ENCODE data around the gene MMP12. TPM values are rescaled to one million over a fixed set of nuclear protein-coding genes. Genes with fewer than 3 reads are reported as not detected.

MMP12 gene
- total RNA-seq, 2 donors from 2014 or later: 3.5 to 10.9 TPM

DNA sequence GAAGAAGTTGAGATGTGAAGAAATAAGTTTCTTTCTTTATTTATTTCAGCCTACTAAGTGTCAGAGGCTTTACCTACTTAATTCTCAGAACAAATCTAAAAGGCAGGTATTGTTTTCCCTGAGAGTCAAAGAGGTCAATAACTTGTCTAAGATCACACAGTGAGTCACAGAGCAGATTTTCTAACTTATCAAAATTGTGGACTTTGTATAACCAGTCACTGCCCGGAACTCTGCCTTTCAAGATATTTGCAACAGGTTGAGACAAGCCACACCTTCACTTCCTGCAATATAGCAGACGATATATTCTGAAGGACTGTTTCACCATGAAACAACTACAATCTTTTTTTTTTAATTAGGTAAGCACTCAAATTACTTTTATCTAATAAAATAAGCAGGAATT lies 20.8 kb downstream of the MMP12 start:
- intact Hi-C loops (cut with DNase I, micrococcal nuclease): no loop called here
- ATAC-seq (peak; percentile 88), DNase-seq (no peak)

DNA sequence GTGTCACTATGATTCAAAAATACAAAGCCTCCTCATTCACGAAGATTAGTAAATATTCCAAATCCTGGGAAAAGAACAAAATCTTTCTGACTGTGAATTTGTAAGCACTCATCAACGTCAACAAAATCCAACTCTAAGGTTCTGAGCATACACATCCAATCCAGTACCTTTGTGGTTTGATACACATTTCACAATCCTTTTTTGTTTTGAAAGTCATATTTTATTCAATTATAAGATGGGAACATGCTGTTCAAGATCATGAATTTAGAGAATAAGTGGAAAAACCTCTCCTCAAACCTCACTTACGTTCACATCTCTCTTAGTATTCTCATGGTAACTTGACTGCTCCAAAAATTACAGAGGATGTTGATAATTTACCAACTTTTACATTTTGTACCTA lies 21.7 kb downstream of the MMP12 start:
- no peak for DNase-seq
- intact Hi-C loops (cut with DNase I, micrococcal nuclease): no loop called here
- ATAC-seq: no peak

DNA sequence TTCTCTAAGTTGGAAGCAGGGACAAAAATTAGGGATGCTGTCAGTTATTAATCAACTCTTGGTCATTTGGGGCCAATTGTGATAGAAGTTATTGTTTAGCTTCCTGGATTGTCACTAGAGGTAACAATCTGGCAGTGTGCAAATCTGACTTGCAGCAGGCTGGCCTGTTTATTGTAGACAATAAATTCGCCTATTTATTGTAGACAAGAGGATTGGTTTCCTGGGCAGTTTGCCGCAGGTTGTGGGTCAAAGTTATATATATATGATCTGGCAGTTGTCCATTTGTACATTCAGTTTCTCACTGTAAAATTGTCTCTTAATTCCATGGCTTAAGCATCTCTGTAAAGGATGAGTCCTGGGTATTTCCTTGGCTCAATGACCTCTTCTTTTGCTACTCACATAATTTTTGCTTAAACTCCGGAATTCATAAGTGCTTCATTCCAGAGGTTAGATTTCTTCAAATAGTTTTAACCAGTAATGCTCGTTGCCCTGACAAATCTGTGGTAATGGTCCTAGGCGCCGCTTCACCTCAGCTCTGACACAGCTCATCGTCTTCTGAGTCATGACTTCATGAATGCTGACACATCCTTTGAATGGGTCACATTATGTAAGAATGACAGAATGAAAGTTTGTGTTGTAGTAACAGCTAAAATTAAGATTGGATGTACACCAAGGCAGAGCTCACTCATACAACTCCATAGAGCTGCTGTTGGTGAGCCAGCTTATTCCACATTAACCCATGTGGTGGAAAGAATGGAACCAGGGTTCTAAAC lies 23.6 kb downstream of the MMP12 start:
- intact Hi-C loops (cut with DNase I, micrococcal nuclease): no loop called here
- DNase-seq (peak; percentile 26 to 40), ATAC-seq (peak; percentile 91)

DNA sequence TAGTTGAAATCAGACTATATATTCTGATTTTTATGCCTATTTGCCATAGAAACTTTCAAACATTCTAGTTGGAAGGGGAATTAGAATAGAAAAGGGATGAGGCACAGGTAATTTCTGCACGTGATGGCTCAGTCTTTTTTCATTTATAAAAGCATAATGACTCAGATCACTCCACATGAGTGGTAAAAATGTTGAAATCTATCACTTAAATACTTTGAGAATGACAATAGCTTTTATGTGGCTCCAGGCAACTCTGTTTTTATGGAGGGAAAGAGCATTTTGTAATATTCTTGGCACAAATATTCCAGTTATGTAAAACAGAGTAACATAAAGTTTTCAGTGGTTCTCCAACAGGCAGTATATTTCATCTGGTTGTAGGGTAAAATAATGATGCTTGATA lies 25.5 kb downstream of the MMP12 start:
- no peak for DNase-seq
- intact Hi-C loops (cut with DNase I, micrococcal nuclease): loop anchor here in 1 of 2 donors (10.0 kb wide), 1 partner anchor 85 kb away; no protein-coding TSS in a partner anchor
- ATAC-seq: no peak

DNA sequence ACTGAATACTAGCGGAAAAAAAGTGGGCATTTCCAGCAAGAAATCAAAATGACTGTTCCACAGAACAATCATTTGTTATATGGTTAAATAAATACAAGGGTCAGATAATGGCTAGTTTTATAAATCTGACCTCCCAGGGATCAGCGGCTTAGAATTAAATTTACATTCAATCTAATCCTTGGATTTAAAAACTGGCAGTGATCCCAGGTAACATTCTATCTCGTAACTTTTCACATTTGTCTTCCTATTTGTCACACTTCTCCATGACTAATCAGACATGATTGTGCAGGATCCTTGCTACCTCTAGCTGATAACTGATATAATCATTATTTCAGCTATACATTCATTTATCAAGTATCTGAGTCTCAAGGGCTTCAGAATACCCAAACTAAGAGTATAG lies 28.5 kb downstream of the MMP12 start:
- ATAC-seq (no peak), DNase-seq (no peak)
- intact Hi-C loops (cut with DNase I, micrococcal nuclease): loop anchor here in 1 of 2 donors (10.0 kb wide), 1 partner anchor 89 kb away; no protein-coding TSS in a partner anchor

DNA sequence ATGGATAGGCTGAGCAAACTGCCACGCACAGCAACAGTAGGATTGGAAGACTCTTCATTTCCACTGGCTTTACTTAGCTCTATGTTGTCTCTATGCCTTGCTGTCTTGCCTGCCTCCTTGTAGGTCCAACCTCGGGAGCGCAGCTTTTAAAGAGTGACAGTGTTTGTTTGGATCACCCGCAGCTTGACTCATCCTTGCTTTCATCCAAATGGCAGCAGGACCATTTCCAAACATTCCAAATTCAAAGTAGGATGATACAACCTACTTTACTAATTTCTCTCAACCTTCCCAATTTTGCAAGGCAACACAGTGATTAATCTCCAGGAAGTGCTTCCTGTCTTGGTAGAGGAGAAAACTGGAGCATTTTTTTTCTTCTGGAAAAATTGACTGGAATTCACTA lies 31.3 kb downstream of the MMP12 start, which contains the start of gene MMP3:
TSS of gene MMP3 (minus strand) at position 121 of the 400 bp plus-strand sequence. CDS start at position 58, 63 bp downstream.
- intact Hi-C loops (cut with DNase I, micrococcal nuclease): loop anchor here in 1 of 2 donors (10.0 kb wide), 1 partner anchor 91 kb away; no protein-coding TSS in a partner anchor
- DNase-seq (no peak), ATAC-seq (no peak)

DNA sequence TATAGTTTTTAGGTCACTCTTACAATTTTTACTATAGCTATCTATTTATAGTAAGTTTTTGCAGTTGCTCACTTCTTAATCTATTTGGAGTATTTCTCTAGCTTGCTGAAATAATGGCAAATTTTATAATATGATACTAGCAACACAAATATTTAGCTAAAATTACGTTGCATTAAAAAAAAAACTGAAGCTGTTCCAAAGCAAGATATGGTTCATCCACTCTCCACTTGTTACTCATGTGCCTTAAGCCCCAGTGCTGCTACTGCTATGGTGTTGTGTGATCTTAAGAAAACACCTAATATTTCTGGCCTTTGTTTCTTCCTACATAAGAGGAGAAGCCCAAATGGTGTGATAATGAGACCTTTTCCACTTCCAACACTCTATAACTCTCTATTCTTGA lies 31.9 kb downstream of the MMP12 start:
- ATAC-seq (no peak), DNase-seq (no peak)
- intact Hi-C loops (cut with DNase I, micrococcal nuclease): loop anchor here in 1 of 2 donors (10.0 kb wide), 1 partner anchor 92 kb away; no protein-coding TSS in a partner anchor

DNA sequence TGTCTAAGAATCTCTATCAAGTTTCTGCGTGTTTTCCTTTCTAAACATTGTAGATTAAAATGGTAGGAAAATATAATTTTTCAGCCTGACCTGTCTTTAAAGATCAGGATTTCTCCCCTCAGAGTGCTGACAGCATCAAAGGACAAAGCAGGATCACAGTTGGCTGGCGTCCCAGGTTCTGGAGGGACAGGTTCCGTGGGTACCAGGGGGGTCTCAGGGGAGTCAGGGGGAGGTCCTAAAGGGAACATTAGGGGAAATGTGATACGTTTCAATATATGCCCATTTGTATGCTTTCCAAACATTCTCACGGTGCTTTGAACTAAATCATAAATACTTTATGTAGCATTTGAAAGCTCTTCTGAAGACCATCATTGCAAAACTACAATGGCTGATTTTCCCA lies 34.8 kb downstream of the MMP12 start:
- DNase-seq (no peak), ATAC-seq (no peak)
- intact Hi-C loops (cut with DNase I, micrococcal nuclease): loop anchor here in 1 of 2 donors (10.0 kb wide), 1 partner anchor 95 kb away; no protein-coding TSS in a partner anchor

DNA sequence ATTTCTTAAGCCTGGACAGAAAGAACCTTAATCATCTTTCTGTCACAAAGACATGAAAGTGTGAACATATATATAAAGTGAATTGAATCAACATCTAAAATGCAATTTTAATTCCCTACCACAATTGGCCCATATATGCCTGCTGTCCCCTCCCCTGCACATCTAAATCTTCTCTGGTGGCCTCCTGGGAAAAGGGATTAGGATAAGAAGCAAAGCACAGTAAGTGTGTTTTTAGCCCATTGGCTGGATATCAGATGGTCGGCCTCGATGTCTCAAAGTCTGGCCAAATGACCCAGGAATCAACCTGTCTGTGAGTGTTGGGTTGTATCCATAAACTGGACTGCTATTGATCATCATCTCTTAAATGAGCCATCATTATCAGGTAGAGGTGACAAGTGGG lies 37.1 kb downstream of the MMP12 start:
- DNase-seq: no peak
- intact Hi-C loops (cut with DNase I, micrococcal nuclease): loop anchor here in 1 of 2 donors (10.0 kb wide), 1 partner anchor 57 kb away; no protein-coding TSS in a partner anchor
- no peak for ATAC-seq

DNA sequence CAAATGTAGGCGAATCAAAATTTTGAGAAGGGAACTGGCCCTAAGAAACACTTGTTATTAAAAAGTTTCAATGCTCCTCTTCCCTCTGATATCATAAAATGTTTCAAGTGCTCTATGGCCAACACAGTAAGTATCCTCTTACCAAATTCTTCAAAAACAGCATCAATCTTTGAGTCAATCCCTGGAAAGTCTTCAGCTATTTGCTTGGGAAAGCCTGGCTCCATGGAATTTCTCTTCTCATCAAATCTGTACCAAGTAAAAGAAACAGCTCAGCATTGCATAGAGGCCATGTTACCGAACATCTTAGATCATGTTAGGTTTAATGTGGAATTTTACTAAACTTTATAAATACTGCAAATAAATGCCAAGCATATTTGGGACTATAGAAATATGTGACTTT lies 37.6 kb downstream of the MMP12 start:
- ATAC-seq: no peak
- intact Hi-C loops (cut with DNase I, micrococcal nuclease): loop anchor here in 1 of 2 donors (10.0 kb wide), 1 partner anchor 58 kb away; no protein-coding TSS in a partner anchor
- DNase-seq: no peak

DNA sequence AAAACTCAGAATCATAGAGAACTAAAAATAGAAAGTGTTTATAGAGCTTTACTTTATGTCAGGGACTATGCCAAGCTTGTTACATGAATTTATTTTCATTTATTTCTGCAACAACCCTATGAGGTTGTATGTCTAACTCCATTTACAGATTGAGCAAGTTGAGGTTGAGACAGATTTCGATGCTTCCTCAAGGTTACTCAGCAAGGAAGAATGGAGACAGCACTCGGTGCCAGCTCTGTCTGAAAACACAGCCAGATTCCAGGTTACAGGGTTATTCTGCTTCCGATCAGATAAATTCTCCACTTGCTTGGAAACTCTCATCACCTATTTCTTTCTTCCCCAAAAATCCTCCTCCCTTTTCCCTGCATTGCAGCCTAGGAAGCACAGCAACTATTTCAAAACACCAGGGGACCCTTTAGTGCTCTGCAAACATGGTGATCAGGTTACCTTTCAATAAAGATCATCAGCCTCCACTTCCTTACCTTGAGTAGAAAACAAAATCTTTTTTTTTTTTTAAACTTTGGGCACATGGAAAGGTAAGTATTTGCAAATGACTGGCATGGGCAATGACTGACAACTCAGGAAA lies 38.4 kb downstream of the MMP12 start:
- DNase-seq (no peak), ATAC-seq (no peak)
- intact Hi-C loops (cut with DNase I, micrococcal nuclease): loop anchor here in 1 of 2 donors (10.0 kb wide), 1 partner anchor 58 kb away; no protein-coding TSS in a partner anchor

DNA sequence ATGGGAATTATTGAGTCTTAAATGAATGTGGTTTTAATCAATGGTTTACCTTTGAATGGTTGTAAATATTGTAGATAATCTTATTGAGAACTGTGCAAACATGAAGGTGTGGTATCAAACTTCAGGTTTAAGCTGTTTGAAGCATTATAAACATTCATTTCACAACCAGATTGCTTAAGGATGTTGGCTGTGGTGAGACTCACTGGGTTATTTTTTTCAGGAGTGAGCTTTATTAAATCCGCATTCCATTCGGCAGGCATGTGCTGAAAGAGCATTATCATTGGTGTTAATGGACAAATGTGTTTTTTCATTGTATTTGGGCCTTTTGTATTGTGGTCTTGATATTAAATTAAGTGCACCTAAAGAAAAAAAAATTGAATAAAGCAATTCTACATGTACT lies 41.1 kb downstream of the MMP12 start:
- no peak for ATAC-seq
- intact Hi-C loops (cut with DNase I, micrococcal nuclease): loop anchor here in 1 of 2 donors (10.0 kb wide), 1 partner anchor 61 kb away; no protein-coding TSS in a partner anchor
- no peak for DNase-seq

DNA sequence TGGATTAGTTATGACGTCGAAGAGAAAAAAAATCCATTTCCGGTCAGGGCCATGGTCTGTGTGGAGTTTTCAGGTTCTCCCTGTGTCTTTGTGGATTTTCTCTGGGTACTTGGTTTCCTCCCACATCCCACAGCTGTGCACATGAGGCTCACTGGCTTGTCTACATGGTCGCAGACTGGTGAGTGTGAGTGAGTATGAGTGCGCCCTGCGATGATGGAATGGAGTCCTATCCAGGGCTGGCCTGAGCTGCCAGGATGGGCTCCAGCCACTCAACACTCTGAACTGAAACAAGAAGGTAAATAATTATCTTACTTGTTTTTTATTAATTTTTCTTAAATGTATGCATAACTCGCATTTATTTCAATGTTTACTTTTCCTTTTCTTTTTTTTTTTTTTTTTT lies 42.2 kb downstream of the MMP12 start:
- ATAC-seq: no peak
- intact Hi-C loops (cut with DNase I, micrococcal nuclease): loop anchor here in 1 of 2 donors (10.0 kb wide), 1 partner anchor 62 kb away; no protein-coding TSS in a partner anchor
- DNase-seq: no peak

DNA sequence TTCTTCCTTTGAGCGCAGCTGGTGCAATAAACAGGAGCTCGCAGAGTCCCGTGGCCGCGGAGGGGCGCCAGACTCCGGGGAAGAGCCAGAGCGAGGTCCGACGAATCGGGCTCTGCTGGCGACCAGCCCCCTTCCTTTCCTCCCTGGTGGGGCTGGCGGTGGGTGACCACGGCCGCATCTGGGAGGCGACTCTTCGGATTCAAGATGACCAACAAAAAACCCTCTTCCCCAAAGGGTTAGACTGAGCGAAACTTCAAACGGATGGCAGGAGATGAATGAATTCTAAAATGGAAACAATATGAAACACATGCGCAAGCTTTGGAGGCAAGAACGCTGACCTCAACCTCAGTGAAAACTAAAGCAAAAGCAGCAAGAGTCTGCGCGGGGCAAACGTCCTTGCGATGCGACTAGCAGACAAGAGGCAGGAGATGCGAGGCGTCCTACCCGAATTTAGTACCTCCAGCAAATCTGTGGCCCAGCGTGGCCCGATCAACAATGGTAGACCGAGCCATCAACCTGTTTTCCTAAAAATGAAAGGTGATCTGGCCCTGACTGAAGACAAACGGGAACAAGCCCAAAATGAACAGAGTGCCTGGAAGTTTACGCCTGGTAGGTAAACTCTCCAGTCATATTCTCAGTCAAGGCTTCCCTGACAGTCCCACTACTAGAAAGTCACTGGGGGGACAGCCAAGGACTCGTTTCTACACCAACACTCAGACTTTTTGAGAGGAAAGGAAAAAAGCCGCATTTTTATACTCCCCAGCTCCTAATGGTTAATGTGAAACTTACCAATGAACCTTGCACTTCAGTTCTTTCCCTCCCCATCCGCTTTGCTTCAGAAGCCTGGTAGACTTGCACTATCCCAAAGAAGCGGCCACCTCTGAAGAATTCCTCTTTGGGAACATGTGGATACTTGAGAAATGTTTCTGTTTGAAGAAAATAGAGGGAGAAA lies 43.0 kb downstream of the MMP12 start:
- DNase-seq: peak; percentile 32 to 61
- ATAC-seq: peak; percentile 83
- intact Hi-C loops (cut with DNase I, micrococcal nuclease): loop anchor here in 1 of 2 donors (10.0 kb wide), 1 partner anchor 63 kb away; no protein-coding TSS in a partner anchor

DNA sequence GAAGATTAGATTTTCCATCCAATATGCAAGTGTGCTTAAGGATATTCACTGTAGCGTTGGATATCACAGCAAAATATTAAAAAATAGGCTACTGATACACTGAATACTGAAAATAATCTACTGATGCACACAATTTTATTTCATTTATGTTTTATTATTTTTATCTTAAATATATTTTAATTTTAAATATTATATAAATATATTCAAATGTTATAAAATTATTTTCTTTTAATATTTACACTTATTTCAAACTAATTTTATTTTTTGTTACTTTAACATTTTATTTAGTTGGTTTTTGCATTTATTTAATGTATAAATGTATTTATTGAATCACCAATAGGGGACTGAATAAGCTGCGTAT lies 43.7 kb downstream of the MMP12 start:
- intact Hi-C loops (cut with DNase I, micrococcal nuclease): loop anchor here in 1 of 2 donors (10.0 kb wide), 1 partner anchor 64 kb away; no protein-coding TSS in a partner anchor
- ATAC-seq: no peak
- DNase-seq: no peak

DNA sequence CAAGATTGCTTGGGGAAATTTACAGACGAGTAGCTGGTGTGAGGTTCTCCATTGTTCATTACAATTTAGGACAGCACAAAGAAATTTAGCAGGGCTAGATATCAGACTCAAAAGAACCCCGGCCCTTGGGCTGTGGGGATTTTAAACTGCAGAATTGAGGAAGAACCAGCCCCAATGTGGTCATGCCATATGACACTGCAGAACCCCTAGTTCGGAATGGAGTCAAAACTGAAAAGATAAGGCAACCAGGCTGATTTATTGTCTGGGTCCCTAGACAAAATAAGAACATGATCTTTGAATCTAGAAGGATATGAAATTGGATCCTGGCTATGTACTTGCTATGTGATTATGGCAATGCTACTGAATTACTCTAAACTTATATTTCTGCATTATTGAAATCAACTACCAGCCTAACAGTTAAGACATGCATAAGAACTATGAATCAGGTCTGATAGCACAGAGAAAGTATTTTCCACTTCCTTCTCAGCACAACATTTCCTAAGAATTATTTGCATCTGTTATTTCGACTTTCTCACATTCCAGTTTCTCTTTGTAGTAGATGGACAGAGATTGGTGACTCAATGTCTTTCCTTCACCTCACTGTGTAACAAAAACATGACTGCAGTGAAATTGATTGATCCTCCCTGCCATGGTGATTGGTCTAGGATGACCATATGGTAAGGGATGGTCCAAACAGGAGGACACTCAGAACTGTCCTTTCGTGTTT lies 44.6 kb downstream of the MMP12 start:
- intact Hi-C loops (cut with DNase I, micrococcal nuclease): loop anchor here in 1 of 2 donors (10.0 kb wide), 1 partner anchor 65 kb away; no protein-coding TSS in a partner anchor
- ATAC-seq: no peak
- no peak for DNase-seq

DNA sequence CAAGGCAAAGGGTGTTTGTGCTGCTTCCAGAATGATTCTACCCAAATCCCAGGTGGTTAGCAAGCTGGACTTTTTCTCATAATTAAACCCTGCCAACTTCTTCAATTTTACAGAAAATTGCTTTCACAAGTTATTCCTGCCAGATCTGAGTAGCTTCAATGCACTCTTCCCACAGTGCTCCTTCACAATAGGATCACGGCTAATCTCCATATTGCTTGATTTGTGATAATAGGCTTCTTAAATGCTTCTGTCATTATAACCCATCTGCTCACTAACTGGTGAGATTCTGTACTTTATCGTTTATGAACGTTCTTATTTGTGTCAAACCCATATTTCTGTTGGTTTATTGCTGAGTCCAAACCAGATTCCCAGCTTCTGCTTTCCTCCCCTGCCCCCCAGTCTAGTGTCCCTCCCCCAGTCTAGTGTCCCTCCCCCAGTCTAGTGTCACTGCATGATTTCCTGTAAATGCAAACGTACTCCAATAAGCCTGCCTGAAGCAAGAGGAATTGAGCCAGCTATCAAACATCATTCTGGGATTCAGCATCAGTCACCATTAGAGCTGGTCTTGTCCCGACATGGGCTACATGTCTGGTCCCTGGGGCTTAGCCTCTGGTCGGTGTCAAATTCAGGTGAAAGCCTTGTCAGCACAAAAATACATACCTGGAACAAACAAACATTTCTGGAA lies 45.3 kb downstream of the MMP12 start:
- ATAC-seq: no peak
- no peak for DNase-seq
- intact Hi-C loops (cut with DNase I, micrococcal nuclease): no loop called here

Measured in left colon (tissue), 2 donors.